HepG2 (cell line): Measurements from ENCODE around the gene OSBPL10. TPM values are rescaled to one million over a fixed set of nuclear protein-coding genes. Genes with fewer than 3 reads are reported as not detected.
A peak's percentile ranks its signal among the peaks of the same experiment; 100 is the strongest.

Experiments
- ARID2 ChIP-seq: sonication (generic); formaldehyde crosslinking; IDR thresholded peaks from 2 replicates; pipeline ENCODE4 v1.8.1; 2022; ENCODE audit warnings: mild to moderate bottlenecking, missing genetic modification reagents, borderline replicate concordance
- HNF4A ChIP-seq: sonication (generic); formaldehyde crosslinking; IDR thresholded peaks from 2 replicates; pipeline ENCODE4 v1.4.0; 2020; ENCODE audit warnings: missing genetic modification reagents
- MED1 ChIP-seq: sonication (generic); formaldehyde crosslinking; IDR thresholded peaks from 2 replicates; pipeline ENCODE4 v1.4.0; 2020; ENCODE audit warnings: missing genetic modification reagents
- MTF1 ChIP-seq: sonication (generic); formaldehyde crosslinking; IDR thresholded peaks from 2 replicates; pipeline ENCODE4 v1.5.0; 2020; ENCODE audit warnings: missing genetic modification reagents
- MYC ChIP-seq: sonication (generic); formaldehyde crosslinking; IDR thresholded peaks from 2 replicates; pipeline ENCODE4 v1.9.0; 2021; ENCODE audit warnings: missing genetic modification reagents, borderline replicate concordance
- NFE2 ChIP-seq: sonication (generic); formaldehyde crosslinking; IDR thresholded peaks from 2 replicates; pipeline ENCODE4 v1.4.0; 2020; ENCODE audit warnings: missing genetic modification reagents
- RFX3 ChIP-seq: IDR thresholded peaks from 2 replicates; pipeline ENCODE4 v1.6.1; 2016; ENCODE audit warnings: missing biosample characterization, missing genetic modification reagents
- SNRNP70 ChIP-seq: fragments of 200-400 bp; formaldehyde crosslinking; IDR thresholded peaks from 2 replicates; pipeline ENCODE4 v1.6.1; 2017; ENCODE audit warnings: mild to moderate bottlenecking, low read depth, low read length, moderate library complexity
- SOX13 ChIP-seq, 3 experiments: fragments of 450-650 bp in 1 of 3; sonication (generic) in 1 of 3; formaldehyde crosslinking in 1 of 3; IDR thresholded peaks in 2 of 3; conservative IDR thresholded peaks in 1 of 3; 2 replicates each; pipeline versions ENCODE4 v1.5.0 to v1.6.1; 2016 to 2020; ENCODE audit warnings: antibody characterized with exemption in 1 of 3, mild to moderate bottlenecking in 1 of 3, missing compliant biosample characterization in 1 of 3, missing genetic modification reagents in 1 of 3, moderate library complexity in 1 of 3
- SOX5 ChIP-seq: IDR thresholded peaks from 2 replicates; pipeline ENCODE4 v1.6.1; 2016; ENCODE audit warnings: borderline replicate concordance
- ZC3H4 ChIP-seq: sonication (generic); formaldehyde crosslinking; IDR thresholded peaks from 2 replicates; pipeline ENCODE4 v1.4.0; 2020; ENCODE audit warnings: missing genetic modification reagents, borderline replicate concordance
- ZFP36L2 ChIP-seq: sonication (generic); formaldehyde crosslinking; IDR thresholded peaks from 2 replicates; pipeline ENCODE4 v1.4.0; 2020; ENCODE audit warnings: missing genetic modification reagents
- ZNF10 ChIP-seq: sonication (generic); formaldehyde crosslinking; IDR thresholded peaks from 2 replicates; pipeline ENCODE4 v1.4.0; 2020; ENCODE audit warnings: mild to moderate bottlenecking, low read depth, missing genetic modification reagents, borderline replicate concordance
- ZNF530 ChIP-seq: sonication (generic); formaldehyde crosslinking; IDR thresholded peaks from 2 replicates; pipeline ENCODE4 v1.5.0; 2020; ENCODE audit warnings: low read depth, mild to moderate bottlenecking, missing genetic modification reagents
- ZNF550 ChIP-seq: sonication (generic); formaldehyde crosslinking; IDR thresholded peaks from 2 replicates; pipeline ENCODE4 v1.4.0; 2020; ENCODE audit warnings: mild to moderate bottlenecking, missing genetic modification reagents, borderline replicate concordance
- ZNF644 ChIP-seq: IDR thresholded peaks from 2 replicates; pipeline ENCODE4 v1.6.1; 2016; ENCODE audit warnings: low read depth
- ZNF724P ChIP-seq: sonication (generic); formaldehyde crosslinking; IDR thresholded peaks from 2 replicates; pipeline ENCODE4 v1.8.0; 2022; ENCODE audit warnings: missing genetic modification reagents, borderline replicate concordance
- ZNF747 ChIP-seq: sonication (generic); formaldehyde crosslinking; IDR thresholded peaks from 2 replicates; pipeline ENCODE4 v1.8.1; 2023; ENCODE audit warnings: missing genetic modification reagents, mild to moderate bottlenecking, borderline replicate concordance
- polyA plus RNA-seq, 8 experiments: library from polyadenylated mRNA; depleted of rRNA in 3 of 8; stranded (reverse) in 7 of 8; unstranded in 1 of 8; fragments of >200 nt; fragmentation: Illumina TruSeq in 4 of 8; extraction: Trizol in 4 of 8; gene quantifications; 2 replicates each; pipeline versions ENCODE4 v1.2.1 to v1.2.3, GENCODE V29; 2011 to 2016; ENCODE audit warnings: low read depth in 4 of 8, missing spikeins in 1 of 8, mixed read lengths in 1 of 8; ENCODE audit not compliant: insufficient read depth in 1 of 8
- total RNA-seq, 5 experiments: library from RNA; depleted of rRNA; stranded (reverse); fragments of >200 nt; fragmentation: Illumina TruSeq; extraction: Trizol; gene quantifications; 2 replicates each; pipeline ENCODE4 v1.2.3, GENCODE V29; 2016; ENCODE audit warnings: low read depth in 1 of 5
- TF ChIP-seq, protein P1 (sequence below): conservative IDR thresholded peaks from 2 replicates; pipeline ENCODE4 v1.6.1; 2018; ENCODE audit warnings: missing genetic modification reagents
- TF ChIP-seq, protein P2 (sequence below): sonication (generic); formaldehyde crosslinking; IDR thresholded peaks from 2 replicates; pipeline ENCODE4 v1.5.1; 2020; ENCODE audit warnings: mild to moderate bottlenecking, missing genetic modification reagents, borderline replicate concordance
- TF ChIP-seq, protein P3 (sequence below): IDR thresholded peaks from 2 replicates; pipeline ENCODE4 v1.6.1; 2016; ENCODE audit warnings: low read depth
- TF ChIP-seq, protein P4 (sequence below): sonication (generic); formaldehyde crosslinking; IDR thresholded peaks from 2 replicates; pipeline ENCODE4 v1.9.0; 2021; ENCODE audit warnings: missing genetic modification reagents, mild to moderate bottlenecking, borderline replicate concordance

OSBPL10 gene
- total and polyA plus RNA-seq, 2 of the 13 experiments (the other 11 are each of a cell fraction or from before 2014, with no cell fraction given), result 10.3 to 28.6 TPM

DNA sequence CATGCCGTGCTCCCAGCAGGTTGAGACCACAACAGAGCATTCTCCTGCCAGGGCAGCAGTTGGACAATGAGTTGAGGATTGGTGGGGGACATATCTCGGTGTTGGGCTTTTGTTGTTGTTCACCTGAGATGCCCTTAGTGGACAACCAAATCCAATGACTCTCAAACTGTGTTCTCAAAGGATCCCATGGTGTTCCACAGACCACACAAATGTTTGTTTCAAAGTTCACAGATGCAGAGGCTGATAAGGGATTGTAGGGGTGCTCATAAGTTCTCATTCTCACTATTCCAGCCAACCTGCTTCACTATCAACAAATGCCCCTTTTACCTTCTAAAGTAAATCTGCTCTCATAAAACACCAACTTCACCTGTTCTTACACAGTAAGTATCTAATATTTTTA is 159.9 kb downstream of the OSBPL10 start (continued):
- no peak for TF ChIP-seq RFX3 (CRISPR knock-in tag)
- TF ChIP-seq SOX13 (IDR thresholded peaks at IDR 0.05), result no peak
- TF ChIP-seq SOX13 (CRISPR knock-in tag; conservative IDR thresholded peaks at IDR 0.05 in 1 of 2, IDR thresholded peaks at IDR 0.05 in 1 of 2), result peak in 1 of 2 experiments; percentile 57; a peak in 2 of 4 replicates
- TF ChIP-seq ZNF644, result 0 out of 2 replicates have a peak, but pooled peaks have one; percentile 44
- TF ChIP-seq SNRNP70, result no peak
- no peak for TF ChIP-seq ZNF550 (CRISPR knock-in tag)
- TF ChIP-seq MTF1 (CRISPR knock-in tag), result no peak
- TF ChIP-seq, protein P1, sequence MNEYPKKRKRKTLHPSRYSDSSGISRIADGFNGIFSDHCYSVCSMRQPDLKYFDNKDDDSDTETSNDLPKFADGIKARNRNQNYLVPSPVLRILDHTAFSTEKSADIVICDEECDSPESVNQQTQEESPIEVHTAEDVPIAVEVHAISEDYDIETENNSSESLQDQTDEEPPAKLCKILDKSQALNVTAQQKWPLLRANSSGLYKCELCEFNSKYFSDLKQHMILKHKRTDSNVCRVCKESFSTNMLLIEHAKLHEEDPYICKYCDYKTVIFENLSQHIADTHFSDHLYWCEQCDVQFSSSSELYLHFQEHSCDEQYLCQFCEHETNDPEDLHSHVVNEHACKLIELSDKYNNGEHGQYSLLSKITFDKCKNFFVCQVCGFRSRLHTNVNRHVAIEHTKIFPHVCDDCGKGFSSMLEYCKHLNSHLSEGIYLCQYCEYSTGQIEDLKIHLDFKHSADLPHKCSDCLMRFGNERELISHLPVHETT (CRISPR knock-in tag), result no peak
- no peak for TF ChIP-seq MED1 (CRISPR knock-in tag)
- TF ChIP-seq SOX5, result peak; percentile 54; the same call in 1 of the 2 replicates
- TF ChIP-seq, protein P2, sequence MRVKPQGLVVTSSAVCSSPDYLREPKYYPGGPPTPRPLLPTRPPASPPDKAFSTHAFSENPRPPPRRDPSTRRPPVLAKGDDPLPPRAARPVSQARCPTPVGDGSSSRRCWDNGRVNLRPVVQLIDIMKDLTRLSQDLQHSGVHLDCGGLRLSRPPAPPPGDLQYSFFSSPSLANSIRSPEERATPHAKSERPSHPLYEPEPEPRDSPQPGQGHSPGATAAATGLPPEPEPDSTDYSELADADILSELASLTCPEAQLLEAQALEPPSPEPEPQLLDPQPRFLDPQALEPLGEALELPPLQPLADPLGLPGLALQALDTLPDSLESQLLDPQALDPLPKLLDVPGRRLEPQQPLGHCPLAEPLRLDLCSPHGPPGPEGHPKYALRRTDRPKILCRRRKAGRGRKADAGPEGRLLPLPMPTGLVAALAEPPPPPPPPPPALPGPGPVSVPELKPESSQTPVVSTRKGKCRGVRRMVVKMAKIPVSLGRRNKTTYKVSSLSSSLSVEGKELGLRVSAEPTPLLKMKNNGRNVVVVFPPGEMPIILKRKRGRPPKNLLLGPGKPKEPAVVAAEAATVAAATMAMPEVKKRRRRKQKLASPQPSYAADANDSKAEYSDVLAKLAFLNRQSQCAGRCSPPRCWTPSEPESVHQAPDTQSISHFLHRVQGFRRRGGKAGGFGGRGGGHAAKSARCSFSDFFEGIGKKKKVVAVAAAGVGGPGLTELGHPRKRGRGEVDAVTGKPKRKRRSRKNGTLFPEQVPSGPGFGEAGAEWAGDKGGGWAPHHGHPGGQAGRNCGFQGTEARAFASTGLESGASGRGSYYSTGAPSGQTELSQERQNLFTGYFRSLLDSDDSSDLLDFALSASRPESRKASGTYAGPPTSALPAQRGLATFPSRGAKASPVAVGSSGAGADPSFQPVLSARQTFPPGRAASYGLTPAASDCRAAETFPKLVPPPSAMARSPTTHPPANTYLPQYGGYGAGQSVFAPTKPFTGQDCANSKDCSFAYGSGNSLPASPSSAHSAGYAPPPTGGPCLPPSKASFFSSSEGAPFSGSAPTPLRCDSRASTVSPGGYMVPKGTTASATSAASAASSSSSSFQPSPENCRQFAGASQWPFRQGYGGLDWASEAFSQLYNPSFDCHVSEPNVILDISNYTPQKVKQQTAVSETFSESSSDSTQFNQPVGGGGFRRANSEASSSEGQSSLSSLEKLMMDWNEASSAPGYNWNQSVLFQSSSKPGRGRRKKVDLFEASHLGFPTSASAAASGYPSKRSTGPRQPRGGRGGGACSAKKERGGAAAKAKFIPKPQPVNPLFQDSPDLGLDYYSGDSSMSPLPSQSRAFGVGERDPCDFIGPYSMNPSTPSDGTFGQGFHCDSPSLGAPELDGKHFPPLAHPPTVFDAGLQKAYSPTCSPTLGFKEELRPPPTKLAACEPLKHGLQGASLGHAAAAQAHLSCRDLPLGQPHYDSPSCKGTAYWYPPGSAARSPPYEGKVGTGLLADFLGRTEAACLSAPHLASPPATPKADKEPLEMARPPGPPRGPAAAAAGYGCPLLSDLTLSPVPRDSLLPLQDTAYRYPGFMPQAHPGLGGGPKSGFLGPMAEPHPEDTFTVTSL, result no peak
- TF ChIP-seq ZFP36L2 (CRISPR knock-in tag), result no peak
- TF ChIP-seq HNF4A (CRISPR knock-in tag), result peak; percentile 39; the same call in 1 of the 2 replicates
- TF ChIP-seq ZC3H4 (CRISPR knock-in tag), result no peak
- no peak for TF ChIP-seq NFE2
- no peak for TF ChIP-seq MYC (CRISPR knock-in tag)
- TF ChIP-seq, protein P3, sequence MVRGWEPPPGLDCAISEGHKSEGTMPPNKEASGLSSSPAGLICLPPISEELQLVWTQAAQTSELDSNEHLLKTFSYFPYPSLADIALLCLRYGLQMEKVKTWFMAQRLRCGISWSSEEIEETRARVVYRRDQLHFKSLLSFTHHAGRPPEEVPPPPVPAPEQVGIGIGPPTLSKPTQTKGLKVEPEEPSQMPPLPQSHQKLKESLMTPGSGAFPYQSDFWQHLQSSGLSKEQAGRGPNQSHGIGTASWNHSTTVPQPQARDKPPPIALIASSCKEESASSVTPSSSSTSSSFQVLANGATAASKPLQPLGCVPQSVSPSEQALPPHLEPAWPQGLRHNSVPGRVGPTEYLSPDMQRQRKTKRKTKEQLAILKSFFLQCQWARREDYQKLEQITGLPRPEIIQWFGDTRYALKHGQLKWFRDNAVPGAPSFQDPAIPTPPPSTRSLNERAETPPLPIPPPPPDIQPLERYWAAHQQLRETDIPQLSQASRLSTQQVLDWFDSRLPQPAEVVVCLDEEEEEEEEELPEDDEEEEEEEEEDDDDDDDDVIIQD (CRISPR knock-in tag), result peak; percentile 28; the same call in 1 of the 2 replicates
- TF ChIP-seq, protein P4, sequence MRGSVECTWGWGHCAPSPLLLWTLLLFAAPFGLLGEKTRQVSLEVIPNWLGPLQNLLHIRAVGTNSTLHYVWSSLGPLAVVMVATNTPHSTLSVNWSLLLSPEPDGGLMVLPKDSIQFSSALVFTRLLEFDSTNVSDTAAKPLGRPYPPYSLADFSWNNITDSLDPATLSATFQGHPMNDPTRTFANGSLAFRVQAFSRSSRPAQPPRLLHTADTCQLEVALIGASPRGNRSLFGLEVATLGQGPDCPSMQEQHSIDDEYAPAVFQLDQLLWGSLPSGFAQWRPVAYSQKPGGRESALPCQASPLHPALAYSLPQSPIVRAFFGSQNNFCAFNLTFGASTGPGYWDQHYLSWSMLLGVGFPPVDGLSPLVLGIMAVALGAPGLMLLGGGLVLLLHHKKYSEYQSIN (CRISPR knock-in tag), result no peak
- no peak for TF ChIP-seq ZNF10 (CRISPR knock-in tag)
- TF ChIP-seq ZNF747, result no peak
- no peak for TF ChIP-seq ZNF724P (CRISPR knock-in tag)
- no peak for TF ChIP-seq ZNF530 (CRISPR knock-in tag)
- TF ChIP-seq ARID2 (CRISPR knock-in tag), result no peak
